Chondrocyte (in vitro differentiated cells): ENCODE results near the gene CARS1. TPM values are rescaled to one million over a fixed set of nuclear protein-coding genes. Genes with fewer than 3 reads are reported as not detected.

Experiments
- DNase-seq: peaks from one replicate; pipeline ENCODE4 v3.0.0; 2021; ENCODE audit warnings: mixed read lengths, low spot score
- H3K27ac Mint-ChIP-seq: one replicate; pipeline ENCODE4 v1.8.0; 2021; ENCODE audit warnings: mild to moderate bottlenecking, moderate library complexity, mixed read lengths; ENCODE audit not compliant: unreplicated experiment
- H3K27me3 Mint-ChIP-seq: 2 replicates; pipeline ENCODE4 v1.8.0; 2021; ENCODE audit warnings: low read depth, mixed read lengths
- H3K36me3 Mint-ChIP-seq: 2 replicates; pipeline ENCODE4 v1.8.0; 2021; ENCODE audit warnings: low read depth, mixed read lengths
- H3K4me1 Mint-ChIP-seq: 2 replicates; pipeline ENCODE4 v1.8.0; 2021; ENCODE audit warnings: low read depth, mild to moderate bottlenecking, mixed read lengths
- H3K4me3 Mint-ChIP-seq: one replicate; pipeline ENCODE4 v1.8.0; 2021; ENCODE audit warnings: mild to moderate bottlenecking, moderate library complexity, mixed read lengths; ENCODE audit not compliant: unreplicated experiment
- H3K9me3 Mint-ChIP-seq: 2 replicates; pipeline ENCODE4 v1.8.0; 2021; ENCODE audit warnings: low read depth, mixed read lengths
- total RNA-seq: library from RNA; stranded (reverse); gene quantifications from 3 replicates; pipeline ENCODE4 v1.2.1, GENCODE V29; 2021
- TF ChIP-seq, protein P1 (sequence below): fragments of 200-600 bp; sonication (generic); IDR thresholded peaks from 2 replicates; pipeline ENCODE4 v1.5.0; 2021; ENCODE audit warnings: antibody characterized with exemption, mild to moderate bottlenecking, moderate library complexity

The CARS1 gene
- total RNA-seq, 1 donor from 2014 or later, result 106 TPM

DNA sequence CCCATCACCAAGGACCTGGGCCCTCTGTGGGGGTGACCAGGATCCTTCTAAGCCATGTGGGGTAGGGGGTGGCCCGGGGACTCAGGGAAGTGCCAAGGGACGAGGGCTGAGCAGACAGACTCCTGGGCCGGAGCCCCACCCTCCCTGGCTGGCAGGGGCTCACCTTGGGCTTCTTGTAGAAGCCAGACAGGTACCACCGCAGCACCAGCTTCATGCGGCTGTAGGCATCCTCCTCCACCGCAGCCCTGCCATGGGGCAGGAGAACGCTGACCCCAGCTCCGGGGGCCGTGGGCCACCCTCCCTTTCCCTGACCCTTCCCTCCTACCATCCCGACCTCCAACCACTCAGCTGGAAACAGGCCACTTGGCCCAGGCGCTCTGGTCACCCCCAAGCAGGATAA, 45.9 kb upstream of the CARS1 start:
- Mint-ChIP-seq H3K27me3 (no peaks in the 10 kb centered on the region), H3K4me1 (no peaks in the 10 kb centered on the region), H3K36me3 (peaks cover 16% of the 10 kb centered on the region), H3K9me3 (no peaks in the 10 kb centered on the region), H3K27ac (no peak overlapping the region), H3K4me3 (no peak overlapping the region)
- DNase-seq, result peak; percentile 66
- TF ChIP-seq, protein P1, sequence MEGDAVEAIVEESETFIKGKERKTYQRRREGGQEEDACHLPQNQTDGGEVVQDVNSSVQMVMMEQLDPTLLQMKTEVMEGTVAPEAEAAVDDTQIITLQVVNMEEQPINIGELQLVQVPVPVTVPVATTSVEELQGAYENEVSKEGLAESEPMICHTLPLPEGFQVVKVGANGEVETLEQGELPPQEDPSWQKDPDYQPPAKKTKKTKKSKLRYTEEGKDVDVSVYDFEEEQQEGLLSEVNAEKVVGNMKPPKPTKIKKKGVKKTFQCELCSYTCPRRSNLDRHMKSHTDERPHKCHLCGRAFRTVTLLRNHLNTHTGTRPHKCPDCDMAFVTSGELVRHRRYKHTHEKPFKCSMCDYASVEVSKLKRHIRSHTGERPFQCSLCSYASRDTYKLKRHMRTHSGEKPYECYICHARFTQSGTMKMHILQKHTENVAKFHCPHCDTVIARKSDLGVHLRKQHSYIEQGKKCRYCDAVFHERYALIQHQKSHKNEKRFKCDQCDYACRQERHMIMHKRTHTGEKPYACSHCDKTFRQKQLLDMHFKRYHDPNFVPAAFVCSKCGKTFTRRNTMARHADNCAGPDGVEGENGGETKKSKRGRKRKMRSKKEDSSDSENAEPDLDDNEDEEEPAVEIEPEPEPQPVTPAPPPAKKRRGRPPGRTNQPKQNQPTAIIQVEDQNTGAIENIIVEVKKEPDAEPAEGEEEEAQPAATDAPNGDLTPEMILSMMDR, result no peak

DNA sequence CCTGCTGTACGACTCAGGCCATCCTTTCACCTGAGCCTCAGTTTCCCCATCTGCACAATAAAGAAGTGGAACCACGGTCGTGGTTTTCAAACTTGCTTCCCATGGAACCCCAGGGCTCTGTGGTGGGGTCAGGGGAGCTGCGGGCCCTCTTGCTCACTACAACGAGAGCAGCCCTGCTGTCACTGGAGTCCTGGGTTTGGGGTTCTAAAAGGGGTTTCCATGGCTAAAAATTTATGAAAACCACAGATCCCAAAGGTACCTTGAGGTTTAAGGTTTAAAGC, 45.4 kb upstream of the CARS1 start:
- Mint-ChIP-seq H3K4me1 (no peaks in the 10 kb centered on the region), H3K36me3 (peaks cover 17% of the 10 kb centered on the region), H3K9me3 (no peaks in the 10 kb centered on the region), H3K4me3 (no peak overlapping the region), H3K27ac (no peak overlapping the region), H3K27me3 (no peaks in the 10 kb centered on the region)
- DNase-seq, result no peak
- TF ChIP-seq, protein P1, result no peak

DNA sequence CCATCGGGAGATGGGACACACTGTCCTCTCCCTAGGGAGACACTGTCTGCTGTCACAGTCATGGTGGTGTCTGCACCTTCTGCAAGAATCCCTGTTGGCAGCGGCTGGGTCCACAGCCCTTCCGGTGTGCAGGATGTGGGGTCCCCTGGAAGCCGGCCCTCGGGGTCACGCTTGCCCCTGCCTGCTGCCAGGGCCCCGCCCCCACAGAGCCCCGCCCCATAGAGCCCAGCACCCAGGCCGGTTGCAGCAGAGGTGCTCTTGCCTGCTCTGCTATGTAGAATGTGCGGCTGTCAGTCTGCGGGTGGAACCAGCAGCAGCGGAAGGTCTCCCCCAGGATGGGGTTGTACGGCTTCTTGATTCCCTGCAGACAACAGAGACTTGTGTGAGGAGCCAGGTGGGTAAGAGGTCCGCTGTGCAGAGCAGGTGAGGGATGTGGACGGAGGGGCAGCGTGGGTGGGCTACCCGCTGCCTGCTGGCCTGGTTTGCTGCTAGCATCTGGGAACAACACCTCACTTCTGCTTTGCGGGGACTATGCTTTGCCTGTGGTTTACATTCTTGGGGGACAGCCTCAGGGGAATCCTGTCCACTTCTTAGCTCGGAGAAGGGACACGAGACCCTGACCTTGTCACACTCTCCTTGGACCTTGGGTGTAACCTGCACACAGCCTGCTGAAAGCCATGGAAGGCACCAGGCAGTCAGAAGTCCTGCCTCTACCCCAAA, 44.9 kb upstream of the CARS1 start:
- H3K4me3 Mint-ChIP-seq, result no peak overlapping the region
- no peaks in the 10 kb centered on the region for H3K4me1 Mint-ChIP-seq
- H3K27ac Mint-ChIP-seq, result no peak overlapping the region
- no peaks in the 10 kb centered on the region for H3K9me3 Mint-ChIP-seq
- H3K27me3 Mint-ChIP-seq, result no peaks in the 10 kb centered on the region
- DNase-seq, result peak; percentile 88
- H3K36me3 Mint-ChIP-seq, result peaks cover 13% of the 10 kb centered on the region
- TF ChIP-seq, protein P1, result no peak

DNA sequence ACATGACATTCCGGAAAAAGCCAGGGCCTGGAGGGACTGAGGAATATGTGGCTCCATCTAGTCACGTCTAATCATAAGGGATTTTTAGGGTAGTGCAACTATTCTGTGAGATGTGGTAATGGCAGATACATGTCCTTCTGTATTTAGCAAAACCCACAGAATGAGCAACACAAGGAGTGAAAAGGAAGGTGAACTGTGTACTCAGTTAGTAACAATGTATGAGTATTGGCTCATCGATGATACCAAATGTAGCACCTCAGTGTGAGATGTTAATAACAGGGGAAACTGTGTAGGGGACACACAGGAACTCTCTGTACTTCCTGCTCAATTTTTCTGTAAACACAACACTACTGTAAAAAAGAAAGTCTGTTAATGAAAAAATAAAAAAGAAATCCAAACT, 42.0 kb upstream of the CARS1 start:
- H3K36me3 Mint-ChIP-seq, result peaks cover 18% of the 10 kb centered on the region
- H3K4me3 Mint-ChIP-seq, result no peak overlapping the region
- TF ChIP-seq, protein P1, result no peak
- no peak for DNase-seq
- H3K4me1 Mint-ChIP-seq, result peaks cover 18% of the 10 kb centered on the region
- no peaks in the 10 kb centered on the region for H3K27me3 Mint-ChIP-seq
- H3K27ac Mint-ChIP-seq, result no peak overlapping the region
- no peaks in the 10 kb centered on the region for H3K9me3 Mint-ChIP-seq

DNA sequence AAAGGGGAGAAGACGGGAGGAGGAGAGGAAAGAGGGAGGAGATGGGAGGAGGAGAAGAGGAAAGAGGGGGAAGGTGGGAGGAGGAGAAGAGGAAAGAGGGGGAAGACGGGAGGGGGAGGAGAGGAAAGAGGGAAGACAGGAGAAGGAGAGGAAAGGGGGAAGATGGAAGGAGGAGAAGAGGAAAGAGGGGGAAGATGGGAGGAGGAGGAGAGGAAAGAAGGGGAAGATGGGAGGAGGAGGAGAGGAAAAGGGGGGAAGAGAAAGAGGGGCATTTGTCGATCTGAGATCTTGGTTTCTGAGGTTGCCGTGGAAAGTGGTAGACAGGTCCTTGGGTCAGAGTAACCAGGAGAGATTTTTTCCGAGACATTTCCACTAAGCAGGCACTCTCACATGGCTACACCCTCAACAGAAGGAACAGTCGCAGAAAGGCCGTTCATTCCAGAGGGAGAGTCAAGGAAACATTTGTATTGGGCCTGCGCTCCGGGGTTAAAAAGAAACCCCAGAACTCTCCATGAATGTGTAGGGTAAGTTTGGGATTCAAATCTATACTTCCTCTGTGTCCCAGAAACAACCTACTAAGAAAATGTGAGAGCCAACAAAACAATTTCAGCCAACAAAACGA, 39.8 kb upstream of the CARS1 start:
- peaks cover 18% of the 10 kb centered on the region for H3K36me3 Mint-ChIP-seq
- no peak for DNase-seq

More for the DNA sequence above, 39.8 kb upstream of the CARS1 start:
- Mint-ChIP-seq H3K9me3 (no peaks in the 10 kb centered on the region), H3K27me3 (no peaks in the 10 kb centered on the region), H3K27ac (peak overlapping the region; percentile 73), H3K4me1 (peaks cover 19% of the 10 kb centered on the region), H3K4me3 (no peak overlapping the region)
- TF ChIP-seq, protein P1, result no peak
